Measurements from ENCODE around the gene DHX35. TPM values are rescaled to one million over a fixed set of nuclear protein-coding genes. Genes with fewer than 3 reads are reported as not detected.

DHX35 gene
- total and polyA plus RNA-seq, 2 experiments from 2014 or later, result 8.3 to 25.9 TPM

DNA sequence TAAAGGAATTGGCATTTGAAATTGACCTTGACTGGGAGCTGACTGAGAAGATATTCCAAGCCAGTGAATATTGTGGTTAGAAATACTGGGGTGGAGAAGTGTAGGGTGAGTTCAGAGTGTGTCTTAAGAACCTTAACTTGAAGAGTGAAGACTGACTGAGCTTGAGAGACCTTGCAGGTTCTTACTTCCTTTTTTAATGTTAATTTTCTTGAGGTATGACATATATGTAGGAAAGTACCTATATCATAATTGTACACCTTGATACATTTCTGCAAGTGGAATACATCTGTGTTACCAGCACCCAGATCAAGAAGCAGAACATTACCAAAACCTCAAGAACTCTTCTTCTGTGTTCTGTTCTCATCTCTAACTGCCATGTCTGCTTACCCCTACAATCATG, 11.0 kb downstream of the DHX35 start (continued):
- TF ChIP-seq, protein P1, sequence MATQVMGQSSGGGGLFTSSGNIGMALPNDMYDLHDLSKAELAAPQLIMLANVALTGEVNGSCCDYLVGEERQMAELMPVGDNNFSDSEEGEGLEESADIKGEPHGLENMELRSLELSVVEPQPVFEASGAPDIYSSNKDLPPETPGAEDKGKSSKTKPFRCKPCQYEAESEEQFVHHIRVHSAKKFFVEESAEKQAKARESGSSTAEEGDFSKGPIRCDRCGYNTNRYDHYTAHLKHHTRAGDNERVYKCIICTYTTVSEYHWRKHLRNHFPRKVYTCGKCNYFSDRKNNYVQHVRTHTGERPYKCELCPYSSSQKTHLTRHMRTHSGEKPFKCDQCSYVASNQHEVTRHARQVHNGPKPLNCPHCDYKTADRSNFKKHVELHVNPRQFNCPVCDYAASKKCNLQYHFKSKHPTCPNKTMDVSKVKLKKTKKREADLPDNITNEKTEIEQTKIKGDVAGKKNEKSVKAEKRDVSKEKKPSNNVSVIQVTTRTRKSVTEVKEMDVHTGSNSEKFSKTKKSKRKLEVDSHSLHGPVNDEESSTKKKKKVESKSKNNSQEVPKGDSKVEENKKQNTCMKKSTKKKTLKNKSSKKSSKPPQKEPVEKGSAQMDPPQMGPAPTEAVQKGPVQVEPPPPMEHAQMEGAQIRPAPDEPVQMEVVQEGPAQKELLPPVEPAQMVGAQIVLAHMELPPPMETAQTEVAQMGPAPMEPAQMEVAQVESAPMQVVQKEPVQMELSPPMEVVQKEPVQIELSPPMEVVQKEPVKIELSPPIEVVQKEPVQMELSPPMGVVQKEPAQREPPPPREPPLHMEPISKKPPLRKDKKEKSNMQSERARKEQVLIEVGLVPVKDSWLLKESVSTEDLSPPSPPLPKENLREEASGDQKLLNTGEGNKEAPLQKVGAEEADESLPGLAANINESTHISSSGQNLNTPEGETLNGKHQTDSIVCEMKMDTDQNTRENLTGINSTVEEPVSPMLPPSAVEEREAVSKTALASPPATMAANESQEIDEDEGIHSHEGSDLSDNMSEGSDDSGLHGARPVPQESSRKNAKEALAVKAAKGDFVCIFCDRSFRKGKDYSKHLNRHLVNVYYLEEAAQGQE (IDR thresholded peaks at IDR 0.05; ENCODE audit: unreplicated experiment), result no peak
- TF ChIP-seq JUNB (IDR thresholded peaks at IDR 0.05; ENCODE audit: unreplicated experiment) (no peak), STAT1 (IDR thresholded peaks at IDR 0.05; ENCODE audit: unreplicated experiment) (no peak), CREB1 (CRISPR knock-in tag; IDR thresholded peaks at IDR 0.05; ENCODE audit: low read depth) (no peak), NANOG (IDR thresholded peaks at IDR 0.05; ENCODE audit: borderline replicate concordance) (no peak), EZH2phosphoT487 (IDR thresholded peaks at IDR 0.05; ENCODE audit: unreplicated experiment) (no peak)

- H3F3A ChIP-seq (replicated peaks; ENCODE audit: low read depth), result no peaks in the 10 kb centered on the region
- no peak overlapping the region for H2AFZ ChIP-seq
- Mint-ChIP-seq H3K4me1 (no peaks in the 10 kb centered on the region), H3K4me3 (no peak overlapping the region), H3K27me3 (ENCODE audit: insufficient read depth, low read depth, poor library complexity) (peaks cover 2% of the 10 kb centered on the region), H3K27ac (no peak overlapping the region), H3K9me3 (no peaks in the 10 kb centered on the region), H3K36me3 (ENCODE audit: low read depth) (peaks cover 28% of the 10 kb centered on the region)
- peaks cover 48% of the 10 kb centered on the region for H3K79me2 ChIP-seq (replicated peaks; ENCODE audit: insufficient read depth)
- ATAC-seq, result no peak
- H3K27me3 ChIP-seq (ENCODE audit: insufficient read depth), result no peaks in the 10 kb centered on the region
- DNase-seq (ENCODE audit: low spot score), result no peak
- H3K9me2 ChIP-seq (ENCODE audit: insufficient read depth), result no peaks in the 10 kb centered on the region
- H3K4me1 ChIP-seq (ENCODE audit: insufficient read depth), result no peaks in the 10 kb centered on the region
- H3K36me3 ChIP-seq (ENCODE audit: insufficient read depth), result peaks cover 39% of the 10 kb centered on the region
- no peak overlapping the region for H3K27ac ChIP-seq (ENCODE audit: low read depth)
- H4K20me1 ChIP-seq (replicated peaks; ENCODE audit: insufficient read depth), result peaks cover 10% of the 10 kb centered on the region
- H3K4me3 ChIP-seq, result no peak overlapping the region
- H3K4me2 ChIP-seq, result no peak overlapping the region
- TF ChIP-seq STAT1 (IDR thresholded peaks at IDR 0.05; ENCODE audit: unreplicated experiment), result no peak
- TF ChIP-seq, protein P1 (IDR thresholded peaks at IDR 0.05; ENCODE audit: unreplicated experiment), result no peak
- TF ChIP-seq ZNF462 (CRISPR knock-in tag; IDR thresholded peaks at IDR 0.05), result no peak
- no peak for TF ChIP-seq EZH2phosphoT487 (IDR thresholded peaks at IDR 0.05; ENCODE audit: unreplicated experiment)
- no peak for TF ChIP-seq NANOG (IDR thresholded peaks at IDR 0.05; ENCODE audit: borderline replicate concordance)
- TF ChIP-seq, protein P2, sequence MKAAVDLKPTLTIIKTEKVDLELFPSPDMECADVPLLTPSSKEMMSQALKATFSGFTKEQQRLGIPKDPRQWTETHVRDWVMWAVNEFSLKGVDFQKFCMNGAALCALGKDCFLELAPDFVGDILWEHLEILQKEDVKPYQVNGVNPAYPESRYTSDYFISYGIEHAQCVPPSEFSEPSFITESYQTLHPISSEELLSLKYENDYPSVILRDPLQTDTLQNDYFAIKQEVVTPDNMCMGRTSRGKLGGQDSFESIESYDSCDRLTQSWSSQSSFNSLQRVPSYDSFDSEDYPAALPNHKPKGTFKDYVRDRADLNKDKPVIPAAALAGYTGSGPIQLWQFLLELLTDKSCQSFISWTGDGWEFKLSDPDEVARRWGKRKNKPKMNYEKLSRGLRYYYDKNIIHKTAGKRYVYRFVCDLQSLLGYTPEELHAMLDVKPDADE (IDR thresholded peaks at IDR 0.05), result no peak
- no peak for TF ChIP-seq POLR2AphosphoS5 (IDR thresholded peaks at IDR 0.05; ENCODE audit: low read depth)
- TF ChIP-seq EZH2 (IDR thresholded peaks at IDR 0.05; ENCODE audit: low read depth, unreplicated experiment), result no peak
- TF ChIP-seq ZNF114 (CRISPR knock-in tag; IDR thresholded peaks at IDR 0.05), result no peak
- no peak for TF ChIP-seq JUNB (IDR thresholded peaks at IDR 0.05; ENCODE audit: unreplicated experiment)
Measured at GRCh38 chr20:38973645-38974044, 11.5 kb downstream of the DHX35 start.
